IPS-15b (cell line): ENCODE data around the gene MRI1.
"Not testable (repeated sequence)": the region's sequence is repeated elsewhere in the genome, so short reads cannot be mapped to it uniquely, and the experiment has no call there.

Experiments used
- H3K27me3 ChIP-seq: one replicate; pipeline ENCODE4 v1.6.1; 2013; ENCODE audit warnings: low read length; ENCODE audit not compliant: control insufficient read depth, insufficient read depth
- H3K36me3 ChIP-seq: one replicate; pipeline ENCODE4 v1.6.1; 2013; ENCODE audit warnings: low read length; ENCODE audit not compliant: control insufficient read depth, insufficient read depth
- H3K4me1 ChIP-seq: one replicate; pipeline ENCODE4 v1.6.1; 2013; ENCODE audit warnings: mild to moderate bottlenecking, low read length; ENCODE audit not compliant: control insufficient read depth, insufficient read depth
- H3K4me3 ChIP-seq: one replicate; pipeline ENCODE4 v1.5.1; 2013; ENCODE audit warnings: low read depth, low read length
- H3K9ac ChIP-seq: one replicate; pipeline ENCODE4 v1.6.1; 2013; ENCODE audit warnings: low read depth, mild to moderate bottlenecking, low read length
- H3K9me3 ChIP-seq: one replicate; pipeline ENCODE4 v1.6.1; 2013; ENCODE audit warnings: mild to moderate bottlenecking, low read length; ENCODE audit not compliant: control insufficient read depth, insufficient read depth

The MRI1 gene

DNA sequence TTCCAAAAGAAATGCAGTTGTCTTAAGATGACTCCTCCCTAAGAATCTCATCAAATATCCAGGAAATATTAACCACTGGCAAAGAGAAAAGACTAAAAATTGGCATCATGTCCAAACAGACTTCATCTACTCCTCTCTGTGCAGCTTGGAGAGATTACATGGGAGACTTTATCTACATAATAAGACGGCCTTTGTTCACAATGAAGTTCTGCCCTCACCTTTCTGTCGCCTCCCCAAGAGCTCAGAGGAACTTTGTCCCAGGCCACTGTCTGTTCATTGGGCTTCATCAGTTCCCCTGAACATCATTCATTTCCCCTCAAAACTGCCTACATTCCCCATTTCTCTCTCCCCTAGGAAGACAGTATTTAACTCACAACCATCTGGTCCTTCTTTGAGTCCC lies 22.4 kb upstream of the MRI1 start:
- Histone ChIP-seq H3K4me3 (no peak overlapping the region), H3K9ac (no peak overlapping the region), H3K36me3 (no peaks in the 10 kb centered on the region), H3K4me1 (peaks cover 3% of the 10 kb centered on the region), H3K27me3 (no peaks in the 10 kb centered on the region), H3K9me3 (no peaks in the 10 kb centered on the region)

DNA sequence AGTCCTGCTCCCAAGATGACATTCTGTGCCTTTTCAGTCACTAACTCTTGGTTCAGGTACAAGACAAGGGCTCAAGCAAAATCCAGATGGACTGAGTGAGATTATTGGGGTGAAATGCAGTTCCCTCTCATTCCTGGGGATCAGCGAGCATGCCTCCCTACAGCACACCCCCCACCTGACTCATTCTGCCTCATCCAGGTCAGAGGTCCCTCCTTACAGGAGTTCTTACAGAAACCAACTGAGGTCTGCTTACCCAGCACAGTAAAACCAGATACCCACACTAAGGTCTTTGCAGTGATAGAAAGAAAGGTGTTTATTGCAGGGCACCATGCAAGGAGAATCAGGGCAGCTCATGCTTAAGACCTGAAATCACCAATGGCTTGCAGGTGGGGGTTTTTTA lies 21.6 kb upstream of the MRI1 start:
- no peaks in the 10 kb centered on the region for H3K27me3 ChIP-seq
- H3K36me3 ChIP-seq, result no peaks in the 10 kb centered on the region
- no peak overlapping the region for H3K9ac ChIP-seq
- H3K9me3 ChIP-seq, result no peaks in the 10 kb centered on the region
- no peak overlapping the region for H3K4me3 ChIP-seq
- H3K4me1 ChIP-seq, result peaks cover 3% of the 10 kb centered on the region

DNA sequence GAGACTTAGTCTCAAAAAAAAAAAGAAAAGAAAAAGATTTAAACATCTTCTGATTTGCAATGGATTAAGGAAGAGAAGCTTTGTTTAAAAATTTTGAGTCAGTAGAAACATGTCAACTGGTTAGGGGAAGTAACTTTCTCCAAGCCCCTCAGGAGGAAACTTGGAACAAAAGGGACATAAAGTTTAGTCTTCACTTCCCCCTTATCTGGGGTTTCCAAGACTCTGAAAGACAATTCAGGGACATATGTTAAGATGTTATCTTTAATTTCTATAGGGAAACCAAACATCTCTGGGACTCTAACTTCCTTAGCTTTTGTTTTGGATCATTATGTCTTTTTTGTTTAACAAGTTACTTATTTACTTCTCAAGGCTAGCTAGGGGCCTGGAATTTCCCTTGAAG lies 20.1 kb upstream of the MRI1 start:
- Histone ChIP-seq H3K9me3 (no peaks in the 10 kb centered on the region), H3K4me3 (no peak overlapping the region), H3K4me1 (peaks cover 3% of the 10 kb centered on the region), H3K27me3 (no peaks in the 10 kb centered on the region), H3K9ac (no peak overlapping the region), H3K36me3 (no peaks in the 10 kb centered on the region)

DNA sequence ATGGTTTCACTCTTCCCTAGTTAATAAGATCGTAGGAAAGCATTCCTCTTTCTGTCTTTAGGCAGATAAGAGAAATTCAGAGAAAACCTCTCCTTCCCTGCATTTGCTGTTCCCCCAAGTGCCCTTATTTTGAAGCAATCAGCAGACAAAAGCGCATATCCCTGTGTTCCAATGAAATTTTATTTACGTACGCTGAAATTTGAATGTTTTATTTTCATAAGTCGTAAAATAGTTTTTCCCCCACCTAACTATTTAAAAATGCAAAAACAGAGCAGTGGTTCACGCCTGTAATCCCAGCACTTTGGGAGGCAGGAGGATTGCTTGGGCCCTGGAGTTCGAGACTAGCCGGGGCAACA lies 17.2 kb upstream of the MRI1 start:
- Histone ChIP-seq H3K4me3 (peak overlapping the region; percentile 30), H3K9me3 (no peaks in the 10 kb centered on the region), H3K36me3 (no peaks in the 10 kb centered on the region), H3K4me1 (peaks cover 3% of the 10 kb centered on the region), H3K27me3 (no peaks in the 10 kb centered on the region), H3K9ac (no peak overlapping the region)

DNA sequence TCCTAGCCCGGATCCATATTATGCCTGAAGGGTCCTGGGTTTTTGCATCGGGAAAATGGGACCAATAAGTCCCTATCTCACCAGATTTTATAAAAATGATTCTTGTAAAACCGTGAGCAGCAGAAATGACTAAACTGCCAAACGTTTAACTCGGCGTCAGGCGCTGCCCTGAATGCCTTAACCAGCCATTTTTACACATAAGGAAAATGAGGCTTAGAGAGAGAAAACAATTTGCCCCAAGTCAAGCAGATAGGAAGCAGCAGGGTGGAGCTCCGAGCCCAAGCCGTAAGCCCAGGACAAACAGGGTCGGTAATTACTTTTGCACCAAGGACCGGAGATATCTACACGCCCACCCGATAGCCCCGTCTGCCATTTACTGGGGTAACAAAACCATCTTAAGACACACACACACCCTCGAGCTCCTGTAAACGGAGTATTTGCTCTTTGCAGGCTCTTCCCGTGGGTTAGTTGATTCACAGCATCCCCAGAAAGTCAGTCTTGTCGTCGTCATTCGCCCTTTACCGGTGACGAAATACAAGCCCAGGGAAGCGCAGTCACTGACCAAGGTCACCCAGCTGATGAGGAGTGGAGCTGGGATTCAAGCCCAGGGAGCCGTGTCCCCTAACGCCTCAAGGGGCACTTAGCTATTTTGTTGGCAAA lies 16.0 kb upstream of the MRI1 start:
- peak overlapping the region; percentile 80 for H3K4me3 ChIP-seq
- no peaks in the 10 kb centered on the region for H3K27me3 ChIP-seq
- H3K9me3 ChIP-seq, result no peaks in the 10 kb centered on the region
- H3K4me1 ChIP-seq, result peaks cover 2% of the 10 kb centered on the region
- H3K36me3 ChIP-seq, result no peaks in the 10 kb centered on the region
- peak overlapping the region; percentile 70 for H3K9ac ChIP-seq

DNA sequence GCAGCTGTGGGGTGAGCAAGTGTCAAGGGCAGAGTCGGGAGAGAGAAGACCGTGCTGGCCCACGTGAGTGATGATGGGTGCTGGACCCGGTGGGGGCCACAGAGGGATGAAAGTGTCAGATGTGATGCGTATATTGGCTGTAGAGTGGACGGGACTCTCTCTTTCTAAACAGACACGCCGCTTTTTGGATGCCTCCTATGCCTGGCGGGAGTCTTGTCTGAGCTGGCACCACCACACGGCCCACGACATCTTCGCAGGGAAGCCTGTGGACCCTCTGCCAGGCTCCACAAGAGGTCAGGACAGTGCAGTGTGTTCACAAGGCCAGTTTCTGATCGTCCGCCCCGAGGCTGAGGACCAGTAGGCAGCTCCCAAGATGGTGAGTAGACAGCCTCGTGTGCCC lies 12.9 kb upstream of the MRI1 start:
- Histone ChIP-seq H3K9me3 (no peaks in the 10 kb centered on the region), H3K9ac (no peak overlapping the region), H3K27me3 (no peaks in the 10 kb centered on the region), H3K4me1 (no peaks in the 10 kb centered on the region), H3K36me3 (peaks cover 13% of the 10 kb centered on the region), H3K4me3 (no peak overlapping the region)

DNA sequence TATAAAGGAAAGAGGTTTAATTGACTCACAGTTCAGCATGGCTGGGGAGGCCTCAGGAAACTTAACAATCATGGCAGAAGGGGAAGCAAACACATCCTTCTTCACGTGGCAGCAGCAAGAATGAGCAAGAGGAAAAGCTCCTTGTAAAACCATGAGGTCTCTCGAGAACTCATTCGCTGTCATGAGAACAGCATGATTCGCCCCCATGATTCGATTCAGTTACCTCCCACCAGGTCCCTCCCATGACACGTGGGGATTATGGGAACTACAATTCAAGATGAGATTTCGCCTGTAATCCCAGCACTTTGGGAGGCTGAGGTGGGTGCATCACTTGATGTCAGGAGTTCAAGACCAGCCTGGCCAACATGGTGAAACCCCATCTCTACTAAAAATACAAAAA lies 10.7 kb upstream of the MRI1 start:
- H3K4me3 ChIP-seq, H3K9ac ChIP-seq, H3K27me3 ChIP-seq, H3K9me3 ChIP-seq, H3K4me1 ChIP-seq: not testable (repeated sequence)
- peaks cover 28% of the 10 kb centered on the region for H3K36me3 ChIP-seq

DNA sequence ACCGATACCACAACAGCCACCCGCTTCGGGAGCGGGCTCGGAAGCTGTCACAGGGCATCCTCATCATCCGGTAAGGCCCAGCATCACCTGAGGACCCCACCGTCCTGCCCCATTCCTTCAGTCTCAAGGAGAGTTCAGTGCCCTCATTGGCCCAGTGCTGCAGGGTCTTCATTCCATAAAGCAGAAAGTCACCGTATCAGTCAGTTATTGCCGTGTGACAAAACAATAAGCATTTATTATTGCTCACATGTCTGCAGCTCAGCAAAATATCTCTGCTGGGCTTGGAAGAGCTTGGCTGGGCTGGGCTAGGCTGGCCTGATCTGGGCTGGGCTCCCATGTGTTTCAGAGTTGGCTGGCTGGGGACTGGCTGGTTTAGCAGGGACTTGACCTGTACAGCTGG lies 8.1 kb upstream of the MRI1 start:
- Histone ChIP-seq H3K4me1 (no peaks in the 10 kb centered on the region), H3K27me3 (no peaks in the 10 kb centered on the region), H3K36me3 (peaks cover 38% of the 10 kb centered on the region), H3K9ac (no peak overlapping the region), H3K9me3 (no peaks in the 10 kb centered on the region), H3K4me3 (no peak overlapping the region)

DNA sequence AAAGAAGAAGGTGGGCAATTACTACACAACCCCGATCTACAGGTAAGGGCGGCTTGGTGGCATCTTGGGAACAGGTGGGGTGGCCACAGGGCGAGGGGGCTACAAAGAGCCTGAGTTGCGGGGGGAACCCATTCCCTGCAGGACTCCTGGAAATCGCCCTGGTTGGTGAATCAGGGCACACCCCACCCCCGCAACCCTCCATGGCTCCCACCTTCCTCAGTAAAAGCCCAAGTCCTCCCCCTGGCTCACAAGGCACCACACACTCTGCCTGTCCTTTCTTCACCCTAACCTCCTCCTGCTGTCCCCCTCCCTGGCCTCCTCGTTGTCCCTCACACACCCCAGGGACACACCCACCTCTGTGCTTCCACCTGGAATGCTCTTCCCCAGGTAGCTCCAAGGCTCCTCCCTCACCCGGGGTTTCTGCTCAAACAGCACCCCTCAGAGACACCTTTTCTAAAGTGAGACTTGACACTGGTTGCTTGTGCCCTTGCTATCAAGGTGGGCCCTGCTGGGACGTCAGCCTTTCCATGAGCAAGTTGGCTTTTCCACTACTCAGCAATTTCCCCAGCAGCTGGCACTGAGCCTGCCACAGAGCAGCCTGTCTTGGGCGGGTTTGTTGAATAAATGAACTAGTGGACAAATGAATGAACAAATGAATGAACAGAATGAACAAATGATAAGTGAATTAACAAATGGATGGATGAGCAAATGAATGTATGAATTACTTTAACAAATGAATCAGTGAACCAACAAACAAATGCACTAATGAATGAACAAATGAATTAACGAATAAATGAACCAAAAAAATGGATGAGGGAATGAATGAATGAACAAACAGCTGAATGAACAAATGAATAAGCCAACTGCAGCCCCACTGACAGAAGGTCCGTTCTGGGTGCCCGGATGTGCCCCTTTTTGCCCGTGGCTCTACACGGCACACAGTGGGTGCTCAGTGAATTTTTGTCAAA lies 6.2 kb upstream of the MRI1 start:
- H3K9me3 ChIP-seq, result no peaks in the 10 kb centered on the region
- no peak overlapping the region for H3K9ac ChIP-seq
- H3K27me3 ChIP-seq, result no peaks in the 10 kb centered on the region
- no peaks in the 10 kb centered on the region for H3K4me1 ChIP-seq
- H3K36me3 ChIP-seq, result peaks cover 44% of the 10 kb centered on the region
- H3K4me3 ChIP-seq, result no peak overlapping the region

DNA sequence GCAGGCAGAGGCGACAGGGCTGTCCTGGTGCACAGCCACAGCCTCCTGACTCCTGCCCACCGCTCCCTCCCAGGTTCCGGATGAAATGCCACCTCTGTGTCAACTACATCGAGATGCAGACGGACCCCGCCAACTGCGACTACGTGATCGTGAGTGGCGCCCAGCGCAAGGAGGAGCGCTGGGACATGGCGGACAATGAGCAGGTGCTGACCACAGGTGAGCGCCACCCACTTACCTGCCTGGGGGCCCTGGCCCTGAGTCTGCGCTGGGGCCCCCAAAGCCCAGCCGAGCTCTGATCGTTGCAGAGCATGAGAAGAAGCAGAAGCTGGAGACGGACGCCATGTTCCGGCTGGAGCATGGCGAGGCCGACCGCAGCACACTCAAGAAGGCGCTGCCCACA lies 5.5 kb upstream of the MRI1 start:
- peaks cover 44% of the 10 kb centered on the region for H3K36me3 ChIP-seq
- no peaks in the 10 kb centered on the region for H3K9me3 ChIP-seq
- no peak overlapping the region for H3K4me3 ChIP-seq

DNA sequence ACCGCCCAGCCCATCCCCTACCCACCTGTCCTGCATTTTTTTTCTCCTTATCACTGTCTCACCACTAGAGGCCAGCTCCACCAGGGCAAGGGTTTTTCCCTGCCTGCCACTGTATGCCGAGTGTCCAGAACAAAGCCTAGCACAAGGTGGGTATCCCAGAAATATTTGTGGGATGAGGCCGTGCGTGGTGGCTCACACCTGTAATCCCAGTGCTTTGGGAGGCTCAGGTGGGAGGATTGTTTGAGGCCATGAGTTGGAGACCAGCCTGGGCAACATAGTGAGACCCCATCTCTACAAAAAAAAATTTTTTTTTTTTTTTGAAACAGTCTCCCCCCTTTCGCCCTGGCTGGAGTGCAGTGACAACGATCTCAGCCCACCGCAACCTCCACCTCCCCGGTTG lies 2.9 kb upstream of the MRI1 start:
- Histone ChIP-seq H3K4me1 (no peaks in the 10 kb centered on the region), H3K36me3 (peaks cover 31% of the 10 kb centered on the region), H3K27me3 (no peaks in the 10 kb centered on the region), H3K9me3 (no peaks in the 10 kb centered on the region), H3K4me3 (no peak overlapping the region), H3K9ac (no peak overlapping the region)

More for the DNA sequence above, 5.5 kb upstream of the MRI1 start:
- no peaks in the 10 kb centered on the region for H3K4me1 ChIP-seq
- H3K9ac ChIP-seq, result no peak overlapping the region
- H3K27me3 ChIP-seq, result no peaks in the 10 kb centered on the region

DNA sequence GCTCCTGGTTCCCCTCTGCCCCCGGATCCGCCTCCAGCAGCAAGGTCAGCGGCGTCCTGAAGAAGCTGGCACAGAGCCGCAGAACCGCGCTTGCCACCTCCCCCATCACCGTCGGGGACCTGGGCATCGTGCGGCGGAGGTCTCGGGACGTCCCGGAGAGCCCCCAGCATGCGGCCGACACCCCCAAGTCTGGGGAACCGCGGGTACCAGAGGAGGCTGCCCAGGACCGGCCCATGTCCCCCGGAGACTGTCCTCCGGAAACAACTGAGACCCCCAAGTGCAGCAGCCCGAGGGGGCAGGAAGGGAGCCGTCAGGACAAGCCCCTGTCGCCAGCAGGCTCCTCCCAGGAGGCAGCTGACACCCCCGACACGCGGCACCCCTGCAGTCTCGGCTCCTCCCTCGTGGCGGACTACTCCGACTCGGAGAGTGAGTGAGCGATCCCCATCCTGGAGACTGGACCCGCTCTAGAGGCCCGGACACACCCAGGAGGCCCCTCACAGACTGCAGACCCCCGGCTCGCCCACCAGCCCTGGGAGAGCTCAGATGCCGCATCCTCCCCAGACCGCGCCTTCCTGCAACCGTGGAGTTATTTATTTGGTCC lies 1.6 kb upstream of the MRI1 start:
- peaks cover 25% of the 10 kb centered on the region for H3K36me3 ChIP-seq

More for the DNA sequence above, 1.6 kb upstream of the MRI1 start:
- no peak overlapping the region for H3K9ac ChIP-seq
- no peaks in the 10 kb centered on the region for H3K27me3 ChIP-seq
- no peaks in the 10 kb centered on the region for H3K4me1 ChIP-seq
- H3K4me3 ChIP-seq, result no peak overlapping the region
- no peaks in the 10 kb centered on the region for H3K9me3 ChIP-seq
